GM18507 (cell line): Measurements from ENCODE around the gene DDOST.
"Not testable (repeated sequence)": the region's sequence is repeated elsewhere in the genome, so short reads cannot be mapped to it uniquely, and the experiment has no call there.

Source experiments
- DNase-seq: peaks from one replicate; pipeline ENCODE4 v3.0.0; 2011; ENCODE audit warnings: low read depth; ENCODE audit not compliant: insufficient read length; ENCODE audit errors: extremely low spot score
- FAIRE-seq: peaks from 2 replicates; lab custom pipeline; 2011; peaks lifted over from hg19 to GRCh38; lab: Jason Lieb, UNC

The DDOST gene

DNA sequence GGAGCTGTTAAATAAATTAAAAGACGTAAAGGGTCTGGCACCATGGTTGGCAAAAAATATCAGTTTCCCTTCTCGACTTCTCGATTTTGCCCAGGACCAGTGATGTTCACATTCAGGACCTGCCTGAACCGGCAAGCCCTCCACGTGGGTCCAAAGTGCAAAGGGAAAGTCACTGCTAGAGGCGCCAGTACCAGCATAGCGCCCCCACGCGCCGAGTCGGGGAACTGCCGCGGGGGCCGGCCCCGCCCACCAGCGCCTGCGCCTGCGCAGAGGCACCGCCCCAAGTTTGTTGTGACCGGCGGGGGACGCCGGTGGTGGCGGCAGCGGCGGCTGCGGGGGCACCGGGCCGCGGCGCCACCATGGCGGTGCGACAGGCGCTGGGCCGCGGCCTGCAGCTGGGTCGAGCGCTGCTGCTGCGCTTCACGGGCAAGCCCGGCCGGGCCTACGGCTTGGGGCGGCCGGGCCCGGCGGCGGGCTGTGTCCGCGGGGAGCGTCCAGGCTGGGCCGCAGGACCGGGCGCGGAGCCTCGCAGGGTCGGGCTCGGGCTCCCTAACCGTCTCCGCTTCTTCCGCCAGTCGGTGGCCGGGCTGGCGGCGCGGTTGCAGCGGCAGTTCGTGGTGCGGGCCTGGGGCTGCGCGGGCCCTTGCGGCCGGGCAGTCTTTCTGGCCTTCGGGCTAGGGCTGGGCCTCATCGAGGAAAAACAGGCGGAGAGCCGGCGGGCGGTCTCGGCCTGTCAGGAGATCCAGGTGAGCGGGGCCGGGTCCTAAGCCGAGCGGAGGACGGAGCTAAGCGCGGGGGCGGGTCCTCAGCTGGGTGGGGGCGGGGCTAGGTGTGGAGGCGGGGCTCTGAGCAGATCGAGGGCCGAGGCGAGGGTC lies 27.7 kb downstream of the DDOST start, which contains the start of gene PINK1:
Gene PINK1, plus strand, starts transcription at position 269 of the 875 bp plus-strand sequence. Its CDS starts 91 bp downstream, at position 360.
- FAIRE-seq (peak; percentile 21), DNase-seq (peak; percentile 79)

DNA sequence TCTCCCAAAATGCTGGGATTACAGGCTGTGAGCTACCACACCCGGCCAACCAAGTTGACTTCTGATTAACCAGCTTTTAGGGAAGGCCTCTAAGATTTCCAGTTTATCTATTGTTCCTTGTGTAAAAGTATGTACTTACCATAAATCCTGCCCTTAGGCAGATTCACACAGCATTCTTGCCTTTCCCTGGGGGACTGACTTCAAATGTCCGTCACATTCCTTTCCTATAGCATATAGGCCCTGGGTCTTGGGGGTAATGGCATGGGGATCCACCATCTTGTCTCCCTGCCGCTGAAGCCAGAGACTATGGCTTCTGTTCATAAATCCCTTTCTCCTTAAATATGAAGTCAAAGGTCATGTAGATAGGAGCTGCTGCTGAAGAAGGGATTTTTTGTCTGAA lies 28.8 kb downstream of the DDOST start:
- FAIRE-seq = no peak
- DNase-seq = no peak

- no peak for FAIRE-seq
These were observed 30.4 kb downstream of the DDOST start for GRCh38 chr1:20630729-20631128.

DNA sequence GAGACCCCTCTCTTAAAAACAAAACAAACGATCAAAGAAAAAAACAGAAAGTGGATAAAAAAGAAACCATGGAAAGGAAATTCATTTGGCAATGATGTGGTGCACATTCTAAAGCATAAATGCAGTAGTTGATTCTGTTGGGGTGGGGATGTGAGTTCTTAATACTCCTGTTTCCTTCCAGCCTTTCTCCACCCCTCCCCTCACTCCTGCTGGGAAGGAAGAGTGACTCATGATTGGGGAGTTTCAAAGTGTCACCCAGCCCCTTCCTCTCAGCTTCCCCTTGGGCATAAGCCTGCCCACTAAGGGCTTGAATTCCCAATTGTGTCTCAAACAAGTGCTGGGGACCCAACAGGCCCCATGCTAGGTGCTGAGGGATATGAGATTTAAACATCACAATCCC lies 34.6 kb downstream of the DDOST start:
- FAIRE-seq = no peak
- DNase-seq = no peak

More at GRCh38 chr1:20630729-20631128, 30.4 kb downstream of the DDOST start:
- DNase-seq = no peak

- no peak for FAIRE-seq
These were observed 35.1 kb downstream of the DDOST start for GRCh38 chr1:20626098-20626427.

DNA sequence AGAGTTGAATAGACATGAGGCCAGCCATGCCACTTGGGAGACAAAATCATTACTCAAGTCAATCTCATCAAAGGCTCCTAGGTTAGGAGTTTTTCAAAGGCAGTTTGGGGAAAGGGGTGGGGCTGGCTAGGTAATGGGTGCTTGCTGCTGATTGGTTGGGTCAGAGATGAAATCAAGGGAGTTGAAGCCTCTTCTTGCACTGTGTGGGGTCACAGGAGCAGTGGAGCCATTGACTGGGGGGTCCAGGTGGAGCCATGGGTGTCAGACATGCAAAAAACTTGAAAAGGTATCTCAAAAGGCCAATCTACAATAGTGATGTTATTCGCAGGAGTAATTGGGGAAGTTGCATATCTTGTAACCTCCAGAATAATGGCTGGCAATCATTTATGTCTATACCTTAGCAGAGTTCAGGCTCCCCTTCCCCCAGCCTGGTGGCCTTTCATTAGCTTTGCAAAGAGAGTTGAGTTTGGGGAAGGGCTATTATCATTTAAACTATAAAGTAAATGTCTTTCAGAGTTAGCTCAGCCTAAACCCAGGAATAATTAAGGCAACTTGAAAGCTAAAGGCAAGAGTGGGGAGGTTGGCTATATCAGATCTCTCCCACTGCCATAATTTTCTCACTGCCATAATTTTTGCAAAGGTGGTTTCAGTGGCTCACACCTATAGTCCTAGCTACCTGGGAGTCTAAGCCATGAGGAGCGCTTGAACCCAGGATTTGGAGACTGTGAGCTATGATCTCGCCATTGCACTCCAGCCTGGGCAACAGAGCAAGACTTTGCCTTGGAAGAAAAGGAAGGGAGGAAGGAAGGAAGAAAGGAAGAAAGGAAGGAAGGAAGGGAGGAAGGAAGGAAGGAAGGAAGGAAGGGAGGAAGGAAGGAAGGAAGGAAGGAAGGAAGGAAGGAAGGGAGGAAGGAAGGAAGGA lies 35.7 kb downstream of the DDOST start:
- DNase-seq (no peak), FAIRE-seq (no peak)

More at GRCh38 chr1:20626098-20626427, 35.1 kb downstream of the DDOST start:
- DNase-seq = no peak

DNA sequence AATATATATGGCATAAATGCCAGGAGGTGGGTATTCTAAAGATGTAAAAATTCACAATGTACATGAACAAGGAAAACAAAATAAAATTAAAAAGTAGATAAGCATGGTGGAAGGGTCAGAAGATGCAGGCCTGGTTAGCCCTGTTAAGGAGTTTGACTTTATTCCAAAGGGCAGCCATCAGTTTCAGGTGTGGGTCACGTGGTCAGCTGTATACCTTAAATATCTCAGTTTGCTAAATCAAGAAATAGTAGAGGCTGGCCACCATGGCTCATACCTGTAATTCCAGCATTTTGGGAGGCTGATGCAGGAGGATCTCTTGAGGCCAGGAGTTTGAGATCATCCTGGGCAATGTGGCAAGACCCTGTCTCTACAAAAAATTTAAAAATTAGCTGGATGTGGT lies 36.5 kb downstream of the DDOST start:
- FAIRE-seq = no peak
- DNase-seq = no peak

GRCh38 chr1:20621012-20621411 lies 40.2 kb downstream of the DDOST start:
- FAIRE-seq (no peak), DNase-seq (no peak)

GRCh38 chr1:20619999-20620398 lies 41.2 kb downstream of the DDOST start:
- no peak for FAIRE-seq
- no peak for DNase-seq

DNA sequence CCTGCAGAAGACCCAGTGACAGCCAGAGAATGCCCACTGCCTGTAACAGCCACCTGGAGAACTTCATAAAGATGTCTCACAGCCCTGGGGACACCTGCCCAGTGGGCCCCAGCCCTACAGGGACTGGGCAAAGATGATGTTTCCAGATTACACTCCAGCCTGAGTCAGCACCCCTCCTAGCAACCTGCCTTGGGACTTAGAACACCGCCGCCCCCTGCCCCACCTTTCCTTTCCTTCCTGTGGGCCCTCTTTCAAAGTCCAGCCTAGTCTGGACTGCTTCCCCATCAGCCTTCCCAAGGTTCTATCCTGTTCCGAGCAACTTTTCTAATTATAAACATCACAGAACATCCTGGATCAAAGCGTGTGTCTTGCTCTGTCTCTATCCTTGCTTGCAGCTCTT lies 42.6 kb downstream of the DDOST start:
- FAIRE-seq (no peak), DNase-seq (no peak)

DNA sequence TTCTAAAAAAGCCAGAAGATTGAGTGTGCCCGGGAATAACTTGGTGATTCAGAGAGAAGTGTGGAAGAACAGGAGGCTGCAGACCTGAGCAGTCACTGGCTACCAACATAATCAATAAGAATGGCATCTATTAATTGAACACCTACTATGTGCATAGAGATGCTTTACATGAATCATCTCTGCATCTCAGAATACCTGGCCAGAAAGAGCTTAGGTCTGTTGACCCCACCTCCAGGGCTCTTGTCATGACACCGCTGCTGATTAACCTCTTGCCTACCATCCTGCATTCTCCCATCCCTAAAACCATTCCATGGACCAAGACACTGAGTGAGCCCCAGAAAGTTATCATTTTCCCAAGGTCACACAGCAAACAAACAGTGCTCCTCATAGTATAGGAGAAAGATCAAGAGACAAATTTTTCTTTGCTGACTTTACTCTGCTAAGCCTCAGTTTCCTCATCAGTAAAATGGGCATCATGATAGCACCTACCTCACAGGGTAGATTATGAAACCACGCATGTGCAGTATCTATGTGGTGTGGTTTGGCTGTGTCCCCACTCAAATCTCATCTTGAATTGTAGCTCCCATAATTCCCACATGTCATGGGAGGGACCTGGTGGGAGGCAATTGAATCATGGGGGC lies 44.2 kb downstream of the DDOST start:
- DNase-seq (no peak), FAIRE-seq (no peak)

DNA sequence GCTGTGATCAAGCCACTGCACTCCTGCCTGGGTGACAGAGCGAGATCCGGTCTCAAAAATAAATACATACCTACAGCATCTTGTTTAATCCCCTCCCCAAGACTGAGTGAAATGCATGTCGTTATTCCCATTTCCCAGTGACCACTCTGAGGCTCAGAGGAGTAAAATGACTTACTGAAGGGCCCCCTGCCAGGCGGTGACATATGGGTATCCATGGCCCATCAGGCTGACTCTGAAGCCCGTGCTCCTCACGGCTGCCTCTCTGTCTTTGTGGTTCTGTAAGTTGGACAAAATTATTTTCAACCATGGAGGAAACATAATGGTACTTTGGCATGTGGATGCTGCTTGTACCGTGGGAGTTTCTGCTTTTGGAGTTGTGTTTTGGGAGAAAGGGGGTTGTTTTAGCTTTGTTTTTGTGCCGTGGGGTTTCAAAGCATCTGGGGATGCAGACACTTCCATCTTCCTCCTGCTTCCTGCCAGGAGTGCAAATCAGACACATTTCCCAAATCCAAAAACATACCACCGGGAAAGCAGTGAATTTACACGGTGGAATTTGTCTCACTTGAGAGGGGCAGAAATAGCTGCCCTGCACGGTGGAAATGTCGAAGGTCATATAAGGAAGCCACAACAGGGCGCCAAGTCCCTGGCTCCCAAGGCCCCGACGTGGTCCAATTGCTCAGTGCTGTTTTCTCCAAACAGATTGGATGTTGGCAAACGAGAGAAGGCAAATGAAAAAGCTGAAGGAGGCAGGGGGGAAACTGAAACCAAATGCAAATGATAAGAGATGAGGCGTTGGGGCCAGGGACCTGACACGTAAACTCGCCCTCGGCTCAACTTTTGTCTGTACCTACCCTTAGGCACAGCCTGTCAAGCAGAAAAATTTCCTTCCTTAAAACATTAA lies 45.0 kb downstream of the DDOST start:
- FAIRE-seq = no peak
- DNase-seq = no peak

- no peak for FAIRE-seq
- DNase-seq = no peak
These were observed 47.0 kb downstream of the DDOST start for GRCh38 chr1:20614131-20614579.

DNA sequence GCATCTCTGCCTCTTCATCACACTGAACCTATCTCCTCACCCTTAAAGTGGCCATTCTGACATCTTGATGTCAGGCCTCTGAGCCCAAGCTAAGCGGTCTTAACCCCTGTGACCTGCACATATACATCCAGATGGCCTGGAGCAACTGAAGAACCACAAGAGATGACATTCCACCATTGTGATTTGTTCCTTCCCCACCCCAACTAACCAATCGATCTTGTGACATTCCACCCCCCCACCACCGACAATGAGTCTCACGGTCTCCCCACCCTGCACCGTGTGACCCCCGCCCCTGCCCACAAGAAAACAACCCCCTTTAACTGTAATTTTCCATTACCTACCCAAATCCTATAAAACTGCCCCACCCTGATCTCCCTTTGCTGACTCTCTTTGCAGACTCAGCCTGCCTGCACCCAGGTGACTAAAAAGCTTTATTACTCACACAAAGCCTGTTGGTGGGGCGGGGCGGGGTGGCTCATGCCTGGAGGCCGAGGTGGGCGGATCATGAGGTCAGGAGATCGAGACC lies 48.9 kb downstream of the DDOST start:
- no peak for DNase-seq
- FAIRE-seq = no peak

- FAIRE-seq (no peak), DNase-seq (no peak)
These were observed 49.5 kb downstream of the DDOST start for GRCh38 chr1:20611652-20612051.

DNA sequence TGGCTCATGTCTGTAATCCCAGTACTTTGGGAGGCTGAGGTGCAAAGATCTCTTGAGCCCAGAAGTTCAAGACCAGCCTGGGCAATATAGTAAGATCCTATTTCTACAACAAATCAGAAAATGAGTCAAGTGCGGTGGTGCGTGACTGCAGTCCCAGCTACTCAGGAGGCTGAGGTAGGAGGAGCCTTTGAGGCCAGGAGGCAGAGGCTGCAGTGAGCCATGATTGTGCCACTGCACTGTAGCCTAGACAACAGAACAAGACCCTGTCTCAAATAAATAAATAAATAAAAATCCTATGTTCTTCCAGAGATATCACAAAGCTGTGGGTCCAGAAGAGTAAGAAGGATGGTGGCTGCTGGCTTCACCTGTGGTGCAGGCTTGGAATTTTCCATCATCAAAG lies 50.2 kb downstream of the DDOST start:
- FAIRE-seq = no peak

DNA sequence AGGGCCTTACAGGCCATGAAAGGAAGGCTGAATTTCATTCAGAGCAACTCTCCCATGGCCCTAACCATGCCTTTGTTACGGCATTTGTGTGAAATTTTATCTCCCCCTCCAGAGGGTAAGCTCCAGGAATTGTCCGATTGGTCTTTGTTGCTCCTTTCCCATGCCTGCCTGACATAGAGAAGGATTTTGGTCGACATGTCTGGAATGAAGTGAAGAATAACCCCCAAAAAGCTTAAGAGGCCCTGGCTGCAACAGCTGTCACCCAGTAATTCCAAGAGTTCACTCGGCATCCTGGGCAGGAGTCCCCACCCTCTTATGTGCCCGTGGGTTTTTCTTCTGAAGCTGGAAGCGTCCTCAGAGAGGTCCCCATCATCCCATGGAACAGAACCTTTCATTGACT lies 51.6 kb downstream of the DDOST start:
- FAIRE-seq (no peak), DNase-seq (no peak)

More for the DNA sequence above, 50.2 kb downstream of the DDOST start:
- DNase-seq = no peak

DNA sequence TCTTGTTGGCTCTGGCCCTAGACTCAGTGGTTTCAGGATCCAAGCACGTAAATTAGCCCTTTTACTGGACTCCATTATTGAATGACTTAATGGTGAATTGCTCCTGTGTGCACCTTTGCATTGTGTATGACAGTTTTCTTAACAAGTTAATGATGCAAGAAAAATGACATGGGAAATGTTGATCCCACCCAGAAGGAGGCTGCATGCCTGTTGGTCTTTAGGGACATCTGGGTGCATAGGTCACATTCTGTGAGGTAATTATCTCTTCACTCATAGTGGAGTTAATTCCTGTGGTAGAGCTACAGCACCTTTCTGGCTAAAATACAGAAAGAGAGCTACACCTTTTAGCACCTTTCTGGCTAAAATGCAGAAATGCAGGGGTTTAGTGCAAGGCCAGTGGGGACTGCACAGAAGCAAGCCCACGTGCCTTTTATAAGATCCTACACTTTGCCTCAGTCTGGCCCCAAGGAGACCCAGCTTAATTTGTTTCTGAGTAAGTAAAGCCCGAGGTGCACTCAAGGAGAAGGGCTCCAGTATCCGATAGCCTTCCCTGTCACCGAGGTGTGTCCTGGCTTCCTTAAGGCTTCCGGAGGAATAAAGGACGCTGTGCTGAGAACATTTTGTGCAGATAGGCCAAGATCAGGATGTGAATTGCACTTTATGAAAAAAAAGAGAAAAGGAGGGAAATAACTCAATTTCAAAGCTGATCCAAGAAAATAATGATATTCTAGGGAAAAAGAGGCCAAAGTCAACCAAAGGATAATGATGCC lies 54.2 kb downstream of the DDOST start:
- not testable (repeated sequence) for FAIRE-seq, DNase-seq
